Suprapubic skin (tissue), 4 donors: Measurements from ENCODE around the gene CFAP74. TPM values are rescaled to one million over a fixed set of nuclear protein-coding genes. Genes with fewer than 3 reads are reported as not detected.

ENCODE experiments used
- DNase-seq, 2 donors: peaks; one replicate each; pipeline ENCODE4 v3.0.0-alpha.2; 2019; ENCODE audit warnings: low spot score in 2 of 2
- H3K27ac ChIP-seq: fragments of 200-600 bp; sonication (generic); one replicate; pipeline ENCODE4 v1.5.1; 2019
- H3K27me3 ChIP-seq: fragments of 200-600 bp; sonication (generic); one replicate; pipeline ENCODE4 v1.5.1; 2019
- H3K36me3 ChIP-seq: fragments of 200-600 bp; sonication (generic); one replicate; pipeline ENCODE4 v1.5.1; 2019
- H3K4me1 ChIP-seq: fragments of 200-600 bp; sonication (generic); one replicate; pipeline ENCODE4 v1.5.1; 2019
- H3K4me3 ChIP-seq: fragments of 200-600 bp; sonication (generic); one replicate; pipeline ENCODE4 v1.5.1; 2019; ENCODE audit warnings: mild to moderate bottlenecking
- H3K9me3 ChIP-seq: fragments of 200-600 bp; sonication (generic); one replicate; pipeline ENCODE4 v1.5.1; 2019
- CTCF ChIP-seq, 2 donors: fragments of 200-600 bp in 1 of 2; fragments of 450-650 bp in 1 of 2; sonication (generic) in 1 of 2; IDR thresholded peaks; one replicate each; pipeline ENCODE4 v1.5.1; 2016 to 2019; ENCODE audit warnings: antibody characterized with exemption in 2 of 2, mild to moderate bottlenecking in 1 of 2, moderate library complexity in 1 of 2
- EP300 ChIP-seq: sonication (generic); formaldehyde crosslinking; IDR thresholded peaks from one replicate; pipeline ENCODE4 v1.6.1; 2017; ENCODE audit warnings: antibody characterized with exemption
- POLR2A ChIP-seq, 2 donors: fragments of 450-650 bp; IDR thresholded peaks; one replicate each; pipeline ENCODE4 v1.6.1; 2017; ENCODE audit warnings: antibody characterized with exemption in 2 of 2, mild to moderate bottlenecking in 2 of 2, moderate library complexity in 2 of 2
- POLR2AphosphoS5 ChIP-seq, 3 donors: sonication (generic); formaldehyde crosslinking; IDR thresholded peaks; one replicate each; pipeline ENCODE4 v1.6.1; 2017; ENCODE audit warnings: antibody characterized with exemption in 3 of 3
- WGBS: methylation state at CpG from one replicate; pipeline ENCODE4 v1.1.5; 2018; 5-methylcytosine and 5-hydroxymethylcytosine counted together
- total RNA-seq, 4 donors: library from RNA; depleted of rRNA; stranded (reverse); fragments of >200 nt; gene quantifications; one replicate each; pipeline ENCODE4 v1.1.0, GENCODE V29; 2016

The CFAP74 gene
- total RNA-seq, 4 donors from 2014 or later: not detected

DNA sequence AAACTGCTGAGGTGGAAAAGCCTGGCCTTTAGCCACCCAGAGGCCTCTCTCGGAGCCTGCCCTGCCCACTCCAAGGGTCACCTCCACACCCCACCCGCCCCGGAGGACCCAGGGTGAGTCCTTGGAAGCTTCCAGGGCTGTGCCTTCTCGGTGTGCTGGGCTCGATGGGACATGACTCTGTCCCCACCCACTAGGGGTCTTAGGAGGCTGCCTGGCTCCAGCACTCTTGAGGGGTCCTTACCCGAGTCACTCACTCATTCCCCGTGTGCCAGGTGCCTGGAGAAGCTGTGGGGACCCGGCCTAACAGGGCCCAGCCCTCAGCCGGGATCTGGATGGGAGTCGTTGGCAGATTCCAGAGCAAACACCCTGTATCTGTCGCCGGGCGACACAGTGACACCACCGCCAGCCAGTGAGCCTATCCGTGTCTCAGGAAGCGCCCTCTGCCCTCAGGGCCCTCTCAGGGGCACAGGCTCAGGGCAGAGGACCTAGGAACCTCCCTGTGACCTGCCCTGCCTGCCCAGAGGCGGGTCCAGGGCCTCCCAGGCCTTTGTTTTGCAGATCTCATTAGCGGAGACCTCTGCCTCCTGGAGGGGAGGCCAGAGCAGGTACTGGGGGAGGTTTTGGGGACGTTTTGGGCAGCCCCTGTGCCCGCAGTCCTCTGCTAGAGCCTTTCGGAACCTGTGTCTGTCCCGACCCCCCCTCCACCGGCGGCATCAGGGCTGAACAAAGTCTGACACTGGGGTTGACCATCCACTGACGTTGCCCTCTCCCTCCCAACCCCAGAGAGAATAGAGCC, 43.6 kb upstream of the CFAP74 start:
- no peak overlapping the region for H3K27ac ChIP-seq
- no peak for DNase-seq
- TF ChIP-seq CTCF (IDR thresholded peaks at IDR 0.05) (no peak), POLR2A (IDR thresholded peaks at IDR 0.05) (no peak), EP300 (no peak), POLR2AphosphoS5 (IDR thresholded peaks at IDR 0.05) (no peak)
- peaks cover 44% of the 10 kb centered on the region for H3K27me3 ChIP-seq
- WGBS: 78% methylated on average over 4 of the region's 25 CpGs
- no peaks in the 10 kb centered on the region for H3K9me3 ChIP-seq
- no peaks in the 10 kb centered on the region for H3K36me3 ChIP-seq
- no peak overlapping the region for H3K4me3 ChIP-seq
- peaks cover 47% of the 10 kb centered on the region for H3K4me1 ChIP-seq

DNA sequence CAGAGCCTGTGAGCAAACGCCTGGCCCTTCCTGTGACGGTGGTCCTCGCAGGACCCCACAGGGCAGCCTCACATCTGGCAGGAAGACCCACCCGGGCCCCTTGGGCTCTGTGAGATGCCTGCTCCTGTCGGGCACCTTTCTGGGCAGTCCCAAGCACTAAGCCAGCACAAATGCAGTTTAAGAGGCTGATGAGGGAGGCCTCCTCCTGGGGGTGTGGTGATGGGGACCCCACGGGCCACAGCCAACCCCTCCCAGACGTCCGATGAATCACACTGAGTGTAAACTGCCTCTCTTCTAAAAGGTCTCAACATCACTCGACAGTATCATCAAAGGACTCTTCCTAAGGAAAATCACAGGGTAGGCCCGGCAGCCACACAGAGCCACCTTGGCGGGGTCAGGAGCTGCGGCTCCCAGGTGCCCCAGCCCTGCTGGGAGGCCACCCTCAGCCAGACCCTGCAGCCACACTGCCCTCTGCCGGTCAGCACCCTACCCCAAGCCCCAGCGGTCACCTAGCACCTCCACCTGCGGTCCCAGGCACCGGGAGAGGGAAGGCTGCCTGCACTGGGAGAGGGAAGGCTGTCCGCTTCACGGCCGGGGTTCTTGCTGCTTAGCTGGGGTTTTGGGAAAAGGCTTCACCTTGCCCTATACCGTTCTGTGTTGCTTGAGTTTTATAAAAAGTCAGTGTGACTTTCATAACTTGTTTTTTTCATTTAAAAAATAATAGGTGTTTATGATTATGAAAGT, 42.8 kb upstream of the CFAP74 start:
- H3K27ac ChIP-seq: no peak overlapping the region
- peaks cover 37% of the 10 kb centered on the region for H3K27me3 ChIP-seq
- DNase-seq: no peak
- no peak for TF ChIP-seq POLR2A (IDR thresholded peaks at IDR 0.05)
- TF ChIP-seq CTCF (IDR thresholded peaks at IDR 0.05): peak; percentile 17 to 48
- TF ChIP-seq EP300: no peak
- peaks cover 42% of the 10 kb centered on the region for H3K4me1 ChIP-seq
- H3K4me3 ChIP-seq: no peak overlapping the region
- no peaks in the 10 kb centered on the region for H3K36me3 ChIP-seq
- no peaks in the 10 kb centered on the region for H3K9me3 ChIP-seq
- WGBS: 66% methylated on average over 14 of the region's 20 CpGs

DNA sequence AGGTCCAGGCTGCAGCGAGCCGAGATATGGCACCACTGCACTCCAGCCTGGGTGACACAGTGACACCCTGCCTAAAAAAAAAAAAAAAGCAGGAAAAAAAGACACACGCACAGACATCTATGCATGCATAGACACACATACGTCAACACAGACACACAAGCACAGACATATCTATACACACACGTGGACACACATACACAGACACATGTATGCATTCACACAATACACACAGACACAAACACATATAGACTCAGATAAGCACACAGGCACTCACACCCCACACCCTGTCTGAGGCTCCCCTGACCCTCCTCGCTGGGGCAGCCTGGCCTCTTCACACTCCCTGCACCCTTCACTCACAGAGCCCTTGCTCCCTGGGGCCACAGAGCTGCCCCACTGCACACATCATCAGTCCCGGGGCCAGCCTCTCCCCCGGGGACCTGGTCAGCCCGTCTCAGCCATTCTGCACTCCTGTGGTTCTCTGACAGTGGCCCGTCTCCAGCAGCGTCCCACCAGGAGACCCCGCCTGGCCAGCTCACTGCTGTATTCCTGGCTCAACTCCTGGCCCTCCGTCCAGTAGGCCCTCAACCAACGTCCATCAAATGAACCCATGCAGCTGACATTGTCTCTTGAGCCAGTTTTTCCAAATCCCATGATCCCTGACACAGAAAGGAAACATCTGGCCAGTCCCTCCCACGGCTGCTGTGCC, 42.0 kb upstream of the CFAP74 start:
- H3K27ac ChIP-seq: no peak overlapping the region
- H3K4me1 ChIP-seq: peaks cover 36% of the 10 kb centered on the region
- H3K4me3 ChIP-seq: no peak overlapping the region
- TF ChIP-seq POLR2AphosphoS5 (IDR thresholded peaks at IDR 0.05): no peak
- TF ChIP-seq POLR2A (IDR thresholded peaks at IDR 0.05): no peak
- TF ChIP-seq CTCF (IDR thresholded peaks at IDR 0.05): no peak
- no peak for TF ChIP-seq EP300
- DNase-seq: no peak
- H3K27me3 ChIP-seq: peaks cover 29% of the 10 kb centered on the region
- 63% methylated on average over 9 of the region's 15 CpGs for WGBS
- no peaks in the 10 kb centered on the region for H3K36me3 ChIP-seq
- no peaks in the 10 kb centered on the region for H3K9me3 ChIP-seq

GRCh38 chr1:2044510-2045319, 41.1 kb upstream of the CFAP74 start:
- no peak for DNase-seq
- Histone ChIP-seq H3K9me3 (no peaks in the 10 kb centered on the region), H3K4me3 (peak overlapping the region; percentile 38), H3K27ac (no peak overlapping the region), H3K36me3 (no peaks in the 10 kb centered on the region), H3K27me3 (peaks cover 20% of the 10 kb centered on the region), H3K4me1 (peaks cover 29% of the 10 kb centered on the region)
- no peak for TF ChIP-seq EP300
- peak; percentile 86 to 96 for TF ChIP-seq CTCF (IDR thresholded peaks at IDR 0.05)
- 5% methylated on average over 34 of the region's 75 CpGs for WGBS
